ES-I3 (cell line): Measurements from ENCODE around the gene CEACAM8.
"Not testable (repeated sequence)": the region's sequence is repeated elsewhere in the genome, so short reads cannot be mapped to it uniquely, and the experiment has no call there.

Experiments used
- H3K36me3 ChIP-seq: 2 replicates; pipeline ENCODE4 v1.6.1; 2013; ENCODE audit warnings: mild to moderate bottlenecking, low read length, control low read depth, moderate library complexity; ENCODE audit not compliant: insufficient read depth
- H3K4me1 ChIP-seq: 2 replicates; pipeline ENCODE4 v1.6.1; 2013; ENCODE audit warnings: mild to moderate bottlenecking, control low read depth, low read length; ENCODE audit not compliant: insufficient read depth
- H3K9ac ChIP-seq: 2 replicates; pipeline ENCODE4 v1.6.1; 2013; ENCODE audit warnings: low read depth, mild to moderate bottlenecking, low read length, moderate library complexity
- H3K9me3 ChIP-seq: 2 replicates; pipeline ENCODE4 v1.6.1; 2013; ENCODE audit warnings: mild to moderate bottlenecking, low read length, moderate library complexity; ENCODE audit not compliant: control insufficient read depth, insufficient read depth

Gene CEACAM8

GRCh38 chr19:42540071-42540553 is 54.6 kb downstream of the CEACAM8 start:
- Histone ChIP-seq H3K9ac (no peak overlapping the region), H3K4me1 (peaks cover 13% of the 10 kb centered on the region), H3K36me3 (no peaks in the 10 kb centered on the region), H3K9me3 (no peaks in the 10 kb centered on the region)

- Histone ChIP-seq H3K9me3 (no peaks in the 10 kb centered on the region), H3K9ac (no peak overlapping the region)
Measured at GRCh38 chr19:42538841-42539709, 55.6 kb downstream of the CEACAM8 start.

GRCh38 chr19:42535276-42535675 is 59.4 kb downstream of the CEACAM8 start:
- H3K4me1 ChIP-seq: peaks cover 17% of the 10 kb centered on the region

More at GRCh38 chr19:42538841-42539709, 55.6 kb downstream of the CEACAM8 start:
- peaks cover 15% of the 10 kb centered on the region for H3K4me1 ChIP-seq
- no peaks in the 10 kb centered on the region for H3K36me3 ChIP-seq

GRCh38 chr19:42534391-42534790 is 60.3 kb downstream of the CEACAM8 start:
- H3K36me3 ChIP-seq: no peaks in the 10 kb centered on the region
- H3K9me3 ChIP-seq: no peaks in the 10 kb centered on the region
- H3K4me1 ChIP-seq: peaks cover 10% of the 10 kb centered on the region
- H3K9ac ChIP-seq: no peak overlapping the region

More at GRCh38 chr19:42535276-42535675, 59.4 kb downstream of the CEACAM8 start:
- H3K9me3 ChIP-seq, H3K36me3 ChIP-seq, H3K9ac ChIP-seq: not testable (repeated sequence)

- no peak overlapping the region for H3K9ac ChIP-seq
- H3K9me3 ChIP-seq: no peaks in the 10 kb centered on the region
- H3K4me1 ChIP-seq: peaks cover 12% of the 10 kb centered on the region
- H3K36me3 ChIP-seq: no peaks in the 10 kb centered on the region
Measured at GRCh38 chr19:42532891-42533290, 61.8 kb downstream of the CEACAM8 start.

GRCh38 chr19:42531313-42531712 is 63.4 kb downstream of the CEACAM8 start:
- no peak overlapping the region for H3K9ac ChIP-seq
- peaks cover 15% of the 10 kb centered on the region for H3K4me1 ChIP-seq
- H3K9me3 ChIP-seq: no peaks in the 10 kb centered on the region
- H3K36me3 ChIP-seq: no peaks in the 10 kb centered on the region
